Spleen (tissue), 7 donors: Measurements from ENCODE around the gene DCAKD.
"Not testable (repeated sequence)": the region's sequence is repeated elsewhere in the genome, so short reads cannot be mapped to it uniquely, and the experiment has no call there.

Source experiments
- POLR2A ChIP-seq, 3 donors: fragments of 450-650 bp; IDR thresholded peaks; one replicate each; pipeline ENCODE4 v1.5.1; 2017; ENCODE audit warnings: antibody characterized with exemption in 3 of 3, mild to moderate bottlenecking in 1 of 3
- POLR2AphosphoS5 ChIP-seq, 3 donors: sonication (generic); formaldehyde crosslinking; IDR thresholded peaks; one replicate each; pipeline ENCODE4 v1.5.1; 2017; ENCODE audit warnings: antibody characterized with exemption in 3 of 3
- TF ChIP-seq, protein P1 (sequence below), 11 experiments: fragments of 200-600 bp in 7 of 11; fragments of 450-650 bp in 4 of 11; sonication (generic) in 4 of 11; IDR thresholded peaks in 8 of 11; conservative IDR thresholded peaks in 3 of 11; 1 replicate in 7 of 11; 2 replicates in 4 of 11; pipeline versions ENCODE4 v1.4.0 to v1.8.0; 2016 to 2021; ENCODE audit warnings: antibody characterized with exemption in 11 of 11, inconsistent platforms in 4 of 11, mild to moderate bottlenecking in 1 of 11
- donor health status: DM: no; HTN: no; CAD: no; lungs with moderate emphysema.
- donor health status: DM: no; HTN: no; CAD: no.
- donor health status: DM: no; HTN: no; CAD: no.

DNA sequence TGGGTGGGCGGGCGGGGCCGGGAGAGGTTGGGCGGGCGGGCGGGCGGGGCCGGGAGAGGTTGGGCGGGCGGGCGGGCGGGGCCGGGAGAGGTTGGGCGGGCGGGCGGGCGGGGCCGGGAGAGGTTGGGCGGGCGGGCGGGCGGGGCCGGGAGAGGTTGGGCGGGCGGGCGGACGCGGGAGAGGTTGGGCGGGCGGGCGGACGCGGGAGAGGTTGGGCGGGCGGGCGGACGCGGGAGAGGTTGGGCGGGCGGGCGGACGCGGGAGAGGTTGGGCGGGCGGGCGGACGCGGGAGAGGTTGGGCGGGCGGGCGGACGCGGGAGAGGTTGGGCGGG, 254 bp upstream of the DCAKD start:
- TF ChIP-seq, protein P1, sequence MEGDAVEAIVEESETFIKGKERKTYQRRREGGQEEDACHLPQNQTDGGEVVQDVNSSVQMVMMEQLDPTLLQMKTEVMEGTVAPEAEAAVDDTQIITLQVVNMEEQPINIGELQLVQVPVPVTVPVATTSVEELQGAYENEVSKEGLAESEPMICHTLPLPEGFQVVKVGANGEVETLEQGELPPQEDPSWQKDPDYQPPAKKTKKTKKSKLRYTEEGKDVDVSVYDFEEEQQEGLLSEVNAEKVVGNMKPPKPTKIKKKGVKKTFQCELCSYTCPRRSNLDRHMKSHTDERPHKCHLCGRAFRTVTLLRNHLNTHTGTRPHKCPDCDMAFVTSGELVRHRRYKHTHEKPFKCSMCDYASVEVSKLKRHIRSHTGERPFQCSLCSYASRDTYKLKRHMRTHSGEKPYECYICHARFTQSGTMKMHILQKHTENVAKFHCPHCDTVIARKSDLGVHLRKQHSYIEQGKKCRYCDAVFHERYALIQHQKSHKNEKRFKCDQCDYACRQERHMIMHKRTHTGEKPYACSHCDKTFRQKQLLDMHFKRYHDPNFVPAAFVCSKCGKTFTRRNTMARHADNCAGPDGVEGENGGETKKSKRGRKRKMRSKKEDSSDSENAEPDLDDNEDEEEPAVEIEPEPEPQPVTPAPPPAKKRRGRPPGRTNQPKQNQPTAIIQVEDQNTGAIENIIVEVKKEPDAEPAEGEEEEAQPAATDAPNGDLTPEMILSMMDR (IDR thresholded peaks at IDR 0.05 in 8 of 11, conservative IDR thresholded peaks at IDR 0.05 in 3 of 11), result not testable (repeated sequence)
- TF ChIP-seq POLR2A, POLR2AphosphoS5 (IDR thresholded peaks at IDR 0.05): not testable (repeated sequence)
